ENCODE measurements around the gene MPEG1.

The MPEG1 gene

GRCh38 chr11:59172345-59173079 is 40.2 kb downstream of the MPEG1 start:
- peak; percentile 20 for DNase-seq
- H3K9ac ChIP-seq (ENCODE audit: low read depth, low read length) = peak overlapping the region; percentile 60

GRCh38 chr11:59171508-59172322 is 41.0 kb downstream of the MPEG1 start, which contains the start of gene DTX4:
Gene DTX4, plus strand, starts transcription at chr11:59172132. Its CDS starts 464 bp downstream, at chr11:59172596.
- no peaks in the 10 kb centered on the region for H3K36me3 ChIP-seq (ENCODE audit: insufficient read depth, low read length)
- no peaks in the 10 kb centered on the region for H3K9me3 ChIP-seq (ENCODE audit: insufficient read depth, low read length, severe bottlenecking)
- peak within 1 kb of the TSS; percentile 60 for H3K9ac ChIP-seq (ENCODE audit: low read depth, low read length)
- peak within 1 kb of the TSS; percentile 85 for H2AFZ ChIP-seq (ENCODE audit: low read depth, low read length)
- TF ChIP-seq EZH2 (IDR thresholded peaks at IDR 0.05; ENCODE audit: borderline replicate concordance, low read depth, low read length, severe bottlenecking) = no peak
- TF ChIP-seq CTCF (IDR thresholded peaks at IDR 0.05; ENCODE audit: borderline replicate concordance, extremely low read depth, low read length, poor library complexity, severe bottlenecking) = peak; percentile 90
- peaks cover 3% of the 10 kb centered on the region for H3K27me3 ChIP-seq (ENCODE audit: insufficient read depth, low read length, poor library complexity)
- no peaks in the 10 kb centered on the region for H3K79me2 ChIP-seq (ENCODE audit: insufficient read depth, low read length)
- ATAC-seq (ENCODE audit: insufficient read depth, low read depth) (peak; percentile 87), DNase-seq (peak; percentile 91)
- H3K4me2 ChIP-seq (ENCODE audit: insufficient read depth, low read length) = peak within 1 kb of the TSS; percentile 83
- H3K27ac ChIP-seq (ENCODE audit: low read length) = peak within 1 kb of the TSS; percentile 65
- H4K20me1 ChIP-seq (ENCODE audit: insufficient read depth, low read length) = no peaks in the 10 kb centered on the region
- peaks cover 18% of the 10 kb centered on the region for H3K4me1 ChIP-seq (ENCODE audit: insufficient read depth, low read length)
- peak within 1 kb of the TSS; percentile 19 to 61; a peak in 3 of 4 replicates for H3K4me3 ChIP-seq (ENCODE audit: low read depth in 1 of 2, low read length in 2 of 2)

More at GRCh38 chr11:59172345-59173079, 40.2 kb downstream of the MPEG1 start:
- ATAC-seq (ENCODE audit: insufficient read depth, low read depth) = peak; percentile 12
- H3K4me2 ChIP-seq (ENCODE audit: insufficient read depth, low read length) = peak overlapping the region; percentile 83
- H3K79me2 ChIP-seq (ENCODE audit: insufficient read depth, low read length) = no peaks in the 10 kb centered on the region
- no peaks in the 10 kb centered on the region for H4K20me1 ChIP-seq (ENCODE audit: insufficient read depth, low read length)
- no peaks in the 10 kb centered on the region for H3K36me3 ChIP-seq (ENCODE audit: insufficient read depth, low read length)
- H3K27me3 ChIP-seq (ENCODE audit: insufficient read depth, low read length, poor library complexity) = peaks cover 3% of the 10 kb centered on the region
- H3K4me3 ChIP-seq (ENCODE audit: low read depth in 1 of 2, low read length in 2 of 2) = peak overlapping the region in 1 of 2 experiments; percentile 61; a peak in 3 of 4 replicates
- H2AFZ ChIP-seq (ENCODE audit: low read depth, low read length) = peak overlapping the region; percentile 85
- no peaks in the 10 kb centered on the region for H3K9me3 ChIP-seq (ENCODE audit: insufficient read depth, low read length, severe bottlenecking)
- no peak overlapping the region for H3K27ac ChIP-seq (ENCODE audit: low read length)
- no peak for TF ChIP-seq EZH2 (IDR thresholded peaks at IDR 0.05; ENCODE audit: borderline replicate concordance, low read depth, low read length, severe bottlenecking)
- TF ChIP-seq CTCF (IDR thresholded peaks at IDR 0.05; ENCODE audit: borderline replicate concordance, extremely low read depth, low read length, poor library complexity, severe bottlenecking) = no peak
- peaks cover 18% of the 10 kb centered on the region for H3K4me1 ChIP-seq (ENCODE audit: insufficient read depth, low read length)

GRCh38 chr11:59164028-59164427 is 48.7 kb downstream of the MPEG1 start:
- no peak overlapping the region for H2AFZ ChIP-seq (ENCODE audit: low read depth, low read length)
- no peaks in the 10 kb centered on the region for H3K79me2 ChIP-seq (ENCODE audit: insufficient read depth, low read length)
- H3K4me3 ChIP-seq (ENCODE audit: low read depth in 1 of 2, low read length in 2 of 2) = no peak overlapping the region
- H3K4me1 ChIP-seq (ENCODE audit: insufficient read depth, low read length) = no peaks in the 10 kb centered on the region
- H3K4me2 ChIP-seq (ENCODE audit: insufficient read depth, low read length) = no peak overlapping the region
- no peak for DNase-seq
- no peaks in the 10 kb centered on the region for H3K9me3 ChIP-seq (ENCODE audit: insufficient read depth, low read length, severe bottlenecking)
- no peaks in the 10 kb centered on the region for H4K20me1 ChIP-seq (ENCODE audit: insufficient read depth, low read length)
- no peak for ATAC-seq (ENCODE audit: insufficient read depth, low read depth)
- TF ChIP-seq EZH2 (IDR thresholded peaks at IDR 0.05; ENCODE audit: borderline replicate concordance, low read depth, low read length, severe bottlenecking) (no peak), CTCF (IDR thresholded peaks at IDR 0.05; ENCODE audit: borderline replicate concordance, extremely low read depth, low read length, poor library complexity, severe bottlenecking) (no peak)
- no peak overlapping the region for H3K9ac ChIP-seq (ENCODE audit: low read depth, low read length)
- no peak overlapping the region for H3K27ac ChIP-seq (ENCODE audit: low read length)
- H3K36me3 ChIP-seq (ENCODE audit: insufficient read depth, low read length) = no peaks in the 10 kb centered on the region
- H3K27me3 ChIP-seq (ENCODE audit: insufficient read depth, low read length, poor library complexity) = peaks cover 3% of the 10 kb centered on the region

All from DND-41 (cell line).